HepG2 (cell line): ENCODE results near the gene BST1.

Source experiments
- CTCF ChIP-seq: sonication (generic); formaldehyde crosslinking; IDR thresholded peaks from 2 replicates; pipeline ENCODE4 v1.5.0; 2020; ENCODE audit warnings: mild to moderate bottlenecking, missing genetic modification reagents, moderate library complexity
- ETV6 ChIP-seq: sonication (generic); formaldehyde crosslinking; conservative IDR thresholded peaks from 2 replicates; pipeline ENCODE4 v1.4.0; 2020; ENCODE audit warnings: missing genetic modification reagents
- MYC ChIP-seq: sonication (generic); formaldehyde crosslinking; IDR thresholded peaks from 2 replicates; pipeline ENCODE4 v1.9.0; 2021; ENCODE audit warnings: missing genetic modification reagents, borderline replicate concordance
- POLR2A ChIP-seq, 2 experiments: IDR thresholded peaks; 2 replicates each; pipeline ENCODE4 v1.6.1; 2011; ENCODE audit warnings: low read depth in 2 of 2, low read length in 2 of 2, mild to moderate bottlenecking in 1 of 2, moderate library complexity in 1 of 2; ENCODE audit not compliant: insufficient read depth in 1 of 2
- WIZ ChIP-seq: sonication (generic); formaldehyde crosslinking; IDR thresholded peaks from 2 replicates; pipeline ENCODE4 v1.5.1; 2020; ENCODE audit warnings: mild to moderate bottlenecking, missing genetic modification reagents
- ZNF274 ChIP-seq: sonication (generic); formaldehyde crosslinking; IDR thresholded peaks from 2 replicates; pipeline ENCODE4 v1.5.1; 2020; ENCODE audit warnings: mild to moderate bottlenecking, missing genetic modification reagents
- ZNF570 ChIP-seq: sonication (generic); formaldehyde crosslinking; IDR thresholded peaks from 2 replicates; pipeline ENCODE4 v1.4.0; 2020; ENCODE audit warnings: mild to moderate bottlenecking, missing genetic modification reagents, borderline replicate concordance

- TF ChIP-seq ZNF274 (CRISPR knock-in tag), result no peak
- TF ChIP-seq MYC, result no peak
- TF ChIP-seq POLR2A (IDR thresholded peaks at IDR 0.05; ENCODE audit: insufficient read depth in 1 of 2, low read depth in 2 of 2, low read length in 2 of 2), result no peak
- TF ChIP-seq ETV6 (CRISPR knock-in tag), result no peak
- no peak for TF ChIP-seq WIZ (CRISPR knock-in tag)
- no peak for TF ChIP-seq CTCF
- no peak for TF ChIP-seq ZNF570 (CRISPR knock-in tag)
These were observed 7.6 kb upstream of the BST1 start for GRCh38 chr4:15695240-15695699.
